Caco-2 (cell line): ENCODE results near the gene LMOD1. TPM values are rescaled to one million over a fixed set of nuclear protein-coding genes. Genes with fewer than 3 reads are reported as not detected.

ENCODE experiments used
- BruUV-seq: library from RNA; stranded (reverse); fragments of 400-500 nt; replicated peaks from 2 replicates; lab custom pipeline; 2021; lab: Mats Ljungman, UMichigan
- CTCF ChIA-PET: fragments of 300-600 bp; sonication (Branson Sonifier 250); formaldehyde crosslinking; loops from one replicate; lab custom pipeline; 2022; ENCODE audit warnings: antibody characterized with exemption; lab: Charles Lee
- POLR2A ChIA-PET: fragments of 300-600 bp; sonication (Branson Sonifier 250); formaldehyde crosslinking; loops from one replicate; lab custom pipeline; 2022; ENCODE audit warnings: antibody characterized with exemption; lab: Charles Lee
- DNase-seq, 2 experiments: peaks; one replicate each; pipeline versions ENCODE4 v3.0.0 to v3.0.0-alpha.2; 2020 to 2022
- H3K27me3 ChIP-seq: replicated peaks from 2 replicates; pipeline ENCODE4 v1.6.0; 2011; ENCODE audit warnings: low read length; ENCODE audit not compliant: control insufficient read depth, insufficient read depth
- H3K36me3 ChIP-seq: 2 replicates; pipeline ENCODE4 v1.5.1; 2011; ENCODE audit warnings: low read length; ENCODE audit not compliant: control insufficient read depth, insufficient read depth
- H3K4me1 ChIP-seq: fragments of 250-450 bp; sonication (Bioruptor Pico); 2 replicates; pipeline ENCODE4 v1.5.1; 2020; ENCODE audit warnings: mild to moderate bottlenecking
- H3K4me3 ChIP-seq: 2 replicates; pipeline ENCODE4 v1.5.1; 2011; ENCODE audit warnings: low read depth, mild to moderate bottlenecking, control low read depth, low read length
- H3K9me3 ChIP-seq: fragments of 250-450 bp; sonication (Bioruptor Pico); 2 replicates; pipeline ENCODE4 v1.5.1; 2020; ENCODE audit warnings: mild to moderate bottlenecking, moderate library complexity
- H3K27ac Mint-ChIP-seq: one replicate; pipeline ENCODE4 v1.8.0; 2022; ENCODE audit warnings: mixed read lengths; ENCODE audit not compliant: unreplicated experiment
- H3K27me3 Mint-ChIP-seq: one replicate; pipeline ENCODE4 v1.8.0; 2022; ENCODE audit warnings: mixed read lengths; ENCODE audit not compliant: insufficient read depth, unreplicated experiment
- H3K36me3 Mint-ChIP-seq: one replicate; pipeline ENCODE4 v1.8.0; 2022; ENCODE audit warnings: mild to moderate bottlenecking, mixed read lengths; ENCODE audit not compliant: insufficient read depth, unreplicated experiment
- H3K4me1 Mint-ChIP-seq: one replicate; pipeline ENCODE4 v1.8.0; 2022; ENCODE audit warnings: low read depth, mixed read lengths; ENCODE audit not compliant: unreplicated experiment
- H3K4me3 Mint-ChIP-seq: one replicate; pipeline ENCODE4 v1.8.0; 2022; ENCODE audit warnings: mild to moderate bottlenecking, moderate library complexity, mixed read lengths; ENCODE audit not compliant: unreplicated experiment
- H3K9me3 Mint-ChIP-seq: one replicate; pipeline ENCODE4 v1.8.0; 2022; ENCODE audit warnings: mixed read lengths; ENCODE audit not compliant: unreplicated experiment
- intact Hi-C: fragments of 100-400 bp; cut with micrococcal nuclease; formaldehyde crosslinking; loops from one replicate; pipeline ENCODE4 v1.10.0; 2022; ENCODE audit not compliant: unreplicated experiment
- total RNA-seq: library from RNA; stranded (reverse); gene quantifications from 2 replicates; pipeline ENCODE4 v1.2.3, GENCODE V29; 2022
- TF ChIP-seq, protein P1 (sequence below), 2 experiments: fragments of 200-600 bp in 1 of 2; IDR thresholded peaks; 1 replicate in 1 of 2; 2 replicates in 1 of 2; pipeline versions ENCODE4 v1.5.1 to v1.8.0; 2011 to 2022; ENCODE audit warnings: antibody characterized with exemption in 1 of 2, control low read depth in 1 of 2, inconsistent platforms in 1 of 2, low read depth in 1 of 2, low read length in 1 of 2, mild to moderate bottlenecking in 1 of 2, moderate library complexity in 1 of 2; ENCODE audit not compliant: insufficient read depth in 1 of 2, severe bottlenecking in 1 of 2, unreplicated experiment in 1 of 2

Gene LMOD1
- total RNA-seq, 1 experiment from 2014 or later = 0.11 TPM

GRCh38 chr1:201887116-201887866, 59.1 kb downstream of the LMOD1 start:
- ChIA-PET POLR2A (no interaction called here), CTCF (interaction anchor here (1.3 to 2.0 kb wide), 2 partner anchors 9 to 10 kb away, joined by 3 to 8 read pairs; no protein-coding TSS in a partner anchor)
- H3K4me1 ChIP-seq = peaks cover 11% of the 10 kb centered on the region
- BruUV-seq = no TSS peak
- no peak overlapping the region for H3K4me3 ChIP-seq
- Mint-ChIP-seq H3K4me1 (peaks cover 13% of the 10 kb centered on the region), H3K9me3 (no peaks in the 10 kb centered on the region), H3K27ac (no peak overlapping the region), H3K36me3 (no peaks in the 10 kb centered on the region), H3K4me3 (peak overlapping the region; percentile 36), H3K27me3 (no peaks in the 10 kb centered on the region)
- intact Hi-C loops = no loop called here
- TF ChIP-seq, protein P1, sequence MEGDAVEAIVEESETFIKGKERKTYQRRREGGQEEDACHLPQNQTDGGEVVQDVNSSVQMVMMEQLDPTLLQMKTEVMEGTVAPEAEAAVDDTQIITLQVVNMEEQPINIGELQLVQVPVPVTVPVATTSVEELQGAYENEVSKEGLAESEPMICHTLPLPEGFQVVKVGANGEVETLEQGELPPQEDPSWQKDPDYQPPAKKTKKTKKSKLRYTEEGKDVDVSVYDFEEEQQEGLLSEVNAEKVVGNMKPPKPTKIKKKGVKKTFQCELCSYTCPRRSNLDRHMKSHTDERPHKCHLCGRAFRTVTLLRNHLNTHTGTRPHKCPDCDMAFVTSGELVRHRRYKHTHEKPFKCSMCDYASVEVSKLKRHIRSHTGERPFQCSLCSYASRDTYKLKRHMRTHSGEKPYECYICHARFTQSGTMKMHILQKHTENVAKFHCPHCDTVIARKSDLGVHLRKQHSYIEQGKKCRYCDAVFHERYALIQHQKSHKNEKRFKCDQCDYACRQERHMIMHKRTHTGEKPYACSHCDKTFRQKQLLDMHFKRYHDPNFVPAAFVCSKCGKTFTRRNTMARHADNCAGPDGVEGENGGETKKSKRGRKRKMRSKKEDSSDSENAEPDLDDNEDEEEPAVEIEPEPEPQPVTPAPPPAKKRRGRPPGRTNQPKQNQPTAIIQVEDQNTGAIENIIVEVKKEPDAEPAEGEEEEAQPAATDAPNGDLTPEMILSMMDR (IDR thresholded peaks at IDR 0.05; ENCODE audit: insufficient read depth in 1 of 2, low read depth in 1 of 2, low read length in 1 of 2, severe bottlenecking in 1 of 2, unreplicated experiment in 1 of 2) = no peak
- no peaks in the 10 kb centered on the region for H3K36me3 ChIP-seq
- H3K9me3 ChIP-seq = no peaks in the 10 kb centered on the region
- H3K27me3 ChIP-seq = no peaks in the 10 kb centered on the region
- peak in 1 of 2 experiments; percentile 22 for DNase-seq

DNA sequence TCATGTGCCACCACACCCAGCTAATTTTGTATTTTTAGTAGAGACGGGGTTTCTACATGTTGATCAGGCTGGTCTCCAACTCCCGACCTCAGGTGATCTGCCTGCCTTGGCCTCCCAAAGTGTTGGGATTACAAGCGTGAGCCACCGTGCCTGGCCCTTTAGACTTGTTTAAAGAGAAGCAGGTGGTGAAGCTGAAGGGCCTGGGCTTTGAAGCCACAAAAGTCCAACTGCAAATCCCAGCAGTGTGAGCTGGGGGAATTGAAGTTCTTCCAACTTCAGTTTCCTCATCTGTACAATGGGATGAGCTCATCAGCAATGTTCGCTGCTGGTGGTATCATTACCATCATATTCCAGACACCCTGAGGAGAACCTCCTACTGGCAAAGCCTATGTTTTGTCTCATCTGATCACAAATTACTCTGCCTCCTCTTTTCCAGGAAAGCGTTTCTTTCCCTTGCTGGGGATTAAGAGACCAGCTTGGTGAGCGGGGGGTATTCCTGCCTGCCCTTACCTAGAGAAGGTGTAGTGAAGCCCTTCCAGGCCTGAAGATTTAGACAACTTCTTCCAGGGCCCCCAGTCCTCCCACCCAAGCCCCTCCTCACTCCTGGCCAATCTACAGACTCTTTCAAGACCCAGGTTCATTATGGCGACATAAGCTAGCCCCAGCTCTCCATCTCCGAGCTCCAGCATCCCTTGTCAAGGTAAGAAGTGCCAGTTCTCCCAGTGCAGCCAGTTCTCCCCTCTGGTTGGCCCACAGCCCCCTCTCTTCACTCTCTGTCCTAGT, 60.1 kb downstream of the LMOD1 start:
- CTCF ChIA-PET = interaction anchor here (0.7 to 2.0 kb wide), 3 partner anchors 9 to 86 kb away, joined by 3 to 8 read pairs (median 3); no protein-coding TSS in a partner anchor
- peaks cover 8% of the 10 kb centered on the region for H3K36me3 Mint-ChIP-seq
- no peak overlapping the region for H3K4me3 Mint-ChIP-seq
- BruUV-seq = no TSS peak
- no peaks in the 10 kb centered on the region for H3K27me3 Mint-ChIP-seq
- no peaks in the 10 kb centered on the region for H3K9me3 ChIP-seq
- no peaks in the 10 kb centered on the region for H3K9me3 Mint-ChIP-seq
- peak in 1 of 2 experiments; percentile 15 for DNase-seq
- POLR2A ChIA-PET = no interaction called here
- H3K36me3 ChIP-seq = no peaks in the 10 kb centered on the region
- TF ChIP-seq, protein P1 (IDR thresholded peaks at IDR 0.05; ENCODE audit: insufficient read depth in 1 of 2, low read depth in 1 of 2, low read length in 1 of 2, severe bottlenecking in 1 of 2, unreplicated experiment in 1 of 2) = no peak
- no peak overlapping the region for H3K27ac Mint-ChIP-seq
- H3K4me1 ChIP-seq = peaks cover 11% of the 10 kb centered on the region
- H3K4me1 Mint-ChIP-seq = peaks cover 19% of the 10 kb centered on the region
- intact Hi-C loops = no loop called here
- H3K4me3 ChIP-seq = no peak overlapping the region
- no peaks in the 10 kb centered on the region for H3K27me3 ChIP-seq

DNA sequence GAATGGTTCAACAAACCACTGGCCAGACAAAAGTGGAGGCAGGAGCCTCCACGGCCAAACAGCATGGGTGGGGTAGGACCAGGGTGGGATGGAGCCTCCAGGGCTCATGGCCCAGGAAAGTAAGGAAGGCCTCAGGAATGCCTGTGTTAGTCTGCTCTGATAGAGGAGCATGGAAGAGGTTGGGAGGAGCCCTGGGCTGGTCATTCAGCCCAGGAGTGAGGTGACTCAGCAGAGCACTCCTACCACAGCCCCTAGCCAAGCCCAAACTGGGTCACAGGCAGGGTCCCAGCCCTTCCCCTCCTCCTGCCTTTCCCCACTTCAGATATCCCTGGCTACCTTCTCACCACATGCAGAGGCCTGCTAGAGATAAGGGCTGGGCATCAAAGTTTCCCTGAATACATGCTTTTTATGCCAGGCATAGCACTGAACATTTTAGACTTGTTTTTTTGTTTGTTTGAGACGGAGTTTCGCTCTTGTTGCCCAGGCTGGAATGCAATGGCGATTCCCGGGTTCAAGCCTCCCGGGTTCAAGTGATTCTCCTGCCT, 60.7 kb downstream of the LMOD1 start:
- Mint-ChIP-seq H3K9me3 (no peaks in the 10 kb centered on the region), H3K4me1 (peaks cover 21% of the 10 kb centered on the region), H3K27ac (no peak overlapping the region), H3K4me3 (no peak overlapping the region), H3K27me3 (no peaks in the 10 kb centered on the region), H3K36me3 (peaks cover 15% of the 10 kb centered on the region)
- H3K4me1 ChIP-seq = peaks cover 11% of the 10 kb centered on the region
- no peak overlapping the region for H3K4me3 ChIP-seq
- ChIA-PET CTCF (interaction anchor here (0.7 to 2.0 kb wide), 3 partner anchors 8 to 87 kb away, joined by 3 to 8 read pairs (median 3); no protein-coding TSS in a partner anchor), POLR2A (no interaction called here)
- BruUV-seq = no TSS peak
- intact Hi-C loops = no loop called here
- H3K36me3 ChIP-seq = no peaks in the 10 kb centered on the region
- DNase-seq = peak in 1 of 2 experiments; percentile 34
- no peaks in the 10 kb centered on the region for H3K27me3 ChIP-seq
- TF ChIP-seq, protein P1 (IDR thresholded peaks at IDR 0.05; ENCODE audit: insufficient read depth in 1 of 2, low read depth in 1 of 2, low read length in 1 of 2, severe bottlenecking in 1 of 2, unreplicated experiment in 1 of 2) = no peak
- no peaks in the 10 kb centered on the region for H3K9me3 ChIP-seq
